Ascending aorta (tissue), 2 donors: Measurements from ENCODE around the gene UTF1. TPM values are rescaled to one million over a fixed set of nuclear protein-coding genes. Genes with fewer than 3 reads are reported as not detected.

ENCODE experiments used
- DNase-seq, 2 donors: peaks; one replicate each; pipeline ENCODE4 v3.0.0-alpha.2; 2019; ENCODE audit warnings: low spot score in 2 of 2
- H3K27ac ChIP-seq, 2 donors: fragments of 200-600 bp; sonication (generic); one replicate each; pipeline ENCODE4 v1.5.1; 2016 to 2017; ENCODE audit warnings: mild to moderate bottlenecking in 1 of 2
- H3K27me3 ChIP-seq: fragments of 200-600 bp; sonication (generic); one replicate; pipeline ENCODE4 v1.5.1; 2017
- H3K36me3 ChIP-seq, 2 donors: fragments of 200-600 bp; sonication (generic); one replicate each; pipeline ENCODE4 v1.5.1; 2016
- H3K4me1 ChIP-seq, 2 donors: fragments of 200-600 bp; sonication (generic); one replicate each; pipeline ENCODE4 v1.5.1; 2016 to 2017; ENCODE audit warnings: mild to moderate bottlenecking in 1 of 2
- H3K4me3 ChIP-seq, 2 donors: fragments of 200-600 bp; sonication (generic); one replicate each; pipeline ENCODE4 v1.5.1; 2016 to 2017; ENCODE audit warnings: mild to moderate bottlenecking in 1 of 2
- H3K9me3 ChIP-seq, 2 donors: fragments of 200-600 bp; sonication (generic); one replicate each; pipeline ENCODE4 v1.5.1; 2016
- intact Hi-C: fragments of 100-400 bp; cut with DNase I; formaldehyde crosslinking; loops from one replicate; pipeline ENCODE4 v1.15.1; 2023
- total RNA-seq: library from RNA; depleted of rRNA; stranded (reverse); fragments of >200 nt; gene quantifications from one replicate; pipeline ENCODE4 v1.1.0, GENCODE V29; 2016
- TF ChIP-seq, protein P1 (sequence below), 3 experiments: fragments of 200-600 bp in 2 of 3; fragments of 450-650 bp in 1 of 3; sonication (generic) in 2 of 3; IDR thresholded peaks; one replicate each; pipeline ENCODE4 v1.5.1; 2016 to 2019; ENCODE audit warnings: antibody characterized with exemption in 3 of 3, mild to moderate bottlenecking in 1 of 3, moderate library complexity in 1 of 3

UTF1 gene
- total RNA-seq, 1 donor from 2014 or later: not detected

DNA sequence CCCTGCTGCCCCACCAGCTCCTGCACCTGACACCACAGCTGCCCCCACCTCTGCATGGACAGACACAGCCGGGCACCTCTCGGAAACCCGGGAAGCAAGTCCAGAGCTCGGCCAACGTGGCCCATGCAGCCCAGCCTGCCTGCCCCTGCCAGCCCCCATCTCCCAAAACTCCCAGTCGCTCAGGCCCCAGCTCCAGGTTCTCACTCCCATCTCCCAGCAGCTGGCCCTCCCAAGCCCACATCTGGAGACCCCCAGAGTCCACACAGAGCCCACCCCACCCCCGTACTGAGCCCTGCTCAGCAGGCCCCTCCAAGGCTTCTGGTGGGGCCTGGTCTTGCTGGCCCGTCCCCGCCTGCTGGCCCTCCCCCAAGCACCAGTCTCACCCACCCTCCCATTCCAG, 32.2 kb upstream of the UTF1 start:
- Histone ChIP-seq H3K4me1 (no peaks in the 10 kb centered on the region), H3K27me3 (no peaks in the 10 kb centered on the region), H3K4me3 (no peak overlapping the region), H3K36me3 (no peaks in the 10 kb centered on the region), H3K9me3 (no peaks in the 10 kb centered on the region), H3K27ac (no peak overlapping the region)
- DNase-seq: no peak
- intact Hi-C loops: no loop called here
- TF ChIP-seq, protein P1, sequence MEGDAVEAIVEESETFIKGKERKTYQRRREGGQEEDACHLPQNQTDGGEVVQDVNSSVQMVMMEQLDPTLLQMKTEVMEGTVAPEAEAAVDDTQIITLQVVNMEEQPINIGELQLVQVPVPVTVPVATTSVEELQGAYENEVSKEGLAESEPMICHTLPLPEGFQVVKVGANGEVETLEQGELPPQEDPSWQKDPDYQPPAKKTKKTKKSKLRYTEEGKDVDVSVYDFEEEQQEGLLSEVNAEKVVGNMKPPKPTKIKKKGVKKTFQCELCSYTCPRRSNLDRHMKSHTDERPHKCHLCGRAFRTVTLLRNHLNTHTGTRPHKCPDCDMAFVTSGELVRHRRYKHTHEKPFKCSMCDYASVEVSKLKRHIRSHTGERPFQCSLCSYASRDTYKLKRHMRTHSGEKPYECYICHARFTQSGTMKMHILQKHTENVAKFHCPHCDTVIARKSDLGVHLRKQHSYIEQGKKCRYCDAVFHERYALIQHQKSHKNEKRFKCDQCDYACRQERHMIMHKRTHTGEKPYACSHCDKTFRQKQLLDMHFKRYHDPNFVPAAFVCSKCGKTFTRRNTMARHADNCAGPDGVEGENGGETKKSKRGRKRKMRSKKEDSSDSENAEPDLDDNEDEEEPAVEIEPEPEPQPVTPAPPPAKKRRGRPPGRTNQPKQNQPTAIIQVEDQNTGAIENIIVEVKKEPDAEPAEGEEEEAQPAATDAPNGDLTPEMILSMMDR (IDR thresholded peaks at IDR 0.05): no peak

DNA sequence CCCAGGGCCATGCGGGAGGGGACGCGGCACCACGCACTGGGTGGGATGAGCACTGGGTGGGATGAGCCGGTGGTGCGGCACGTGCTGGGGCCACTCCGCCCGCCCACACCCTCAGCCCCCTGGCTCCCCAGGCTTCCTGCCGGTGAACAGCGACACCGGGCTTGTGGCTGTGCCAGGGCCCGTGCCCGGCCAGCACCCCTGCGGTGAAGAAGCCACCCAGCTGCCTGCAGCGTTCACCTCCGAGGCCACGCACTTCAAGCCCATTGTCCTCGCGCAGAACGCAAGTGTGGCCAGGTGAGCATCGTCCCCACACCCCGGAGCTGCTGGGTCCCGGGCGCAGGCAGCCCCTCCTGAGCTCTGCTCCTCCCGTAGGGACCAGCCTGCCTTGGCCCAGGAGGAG, 31.8 kb upstream of the UTF1 start:
- Histone ChIP-seq H3K4me3 (no peak overlapping the region), H3K27me3 (no peaks in the 10 kb centered on the region), H3K27ac (no peak overlapping the region), H3K4me1 (no peaks in the 10 kb centered on the region), H3K36me3 (no peaks in the 10 kb centered on the region), H3K9me3 (no peaks in the 10 kb centered on the region)
- DNase-seq: no peak
- intact Hi-C loops: no loop called here
- TF ChIP-seq, protein P1 (IDR thresholded peaks at IDR 0.05): no peak

DNA sequence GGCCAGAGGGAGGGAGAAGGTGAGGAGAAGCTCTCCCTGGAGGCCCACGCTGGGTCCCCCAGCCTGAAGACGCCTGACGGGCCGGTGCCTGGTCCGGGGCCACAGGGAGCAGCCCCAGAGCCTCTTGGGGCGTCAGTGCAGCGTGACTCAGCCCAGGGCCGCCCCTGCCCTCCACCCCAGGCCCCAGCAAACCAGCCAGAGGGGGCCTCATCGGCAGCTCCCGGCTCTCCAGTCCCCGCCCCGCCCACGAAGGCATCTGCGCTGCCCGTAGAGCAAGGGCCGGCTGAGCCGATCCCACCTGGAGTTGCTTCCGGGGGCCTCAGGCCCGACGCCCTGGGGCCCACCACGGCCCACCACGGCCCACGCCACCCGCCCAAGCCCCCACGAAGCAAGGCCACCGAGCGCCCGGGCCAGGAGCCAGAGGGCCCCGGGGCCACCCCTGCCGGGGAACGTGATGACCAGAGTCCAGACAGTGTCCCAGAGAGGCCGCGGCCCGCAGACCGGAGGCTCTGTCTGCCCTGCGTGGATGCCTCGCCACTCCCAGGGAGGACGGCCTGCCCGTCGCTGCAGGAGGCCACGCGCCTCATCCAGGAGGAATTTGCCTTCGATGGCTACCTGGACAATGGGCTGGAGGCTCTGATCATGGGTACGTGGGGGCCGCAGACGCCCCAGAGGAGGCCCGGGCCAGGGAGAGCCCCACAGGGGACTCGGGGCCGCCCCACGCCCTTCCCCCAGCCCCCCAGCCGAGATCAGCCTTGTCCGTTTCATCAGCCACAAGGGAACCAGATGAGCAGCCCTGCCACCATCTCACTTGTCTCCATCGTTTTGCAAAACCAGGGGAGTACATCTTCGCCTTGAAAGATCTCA, 31.2 kb upstream of the UTF1 start:
- intact Hi-C loops: no loop called here
- no peak for DNase-seq
- H3K27ac ChIP-seq: no peak overlapping the region
- no peaks in the 10 kb centered on the region for H3K36me3 ChIP-seq
- TF ChIP-seq, protein P1 (IDR thresholded peaks at IDR 0.05): no peak
- no peaks in the 10 kb centered on the region for H3K27me3 ChIP-seq
- no peak overlapping the region for H3K4me3 ChIP-seq
- H3K9me3 ChIP-seq: no peaks in the 10 kb centered on the region
- H3K4me1 ChIP-seq: no peaks in the 10 kb centered on the region

DNA sequence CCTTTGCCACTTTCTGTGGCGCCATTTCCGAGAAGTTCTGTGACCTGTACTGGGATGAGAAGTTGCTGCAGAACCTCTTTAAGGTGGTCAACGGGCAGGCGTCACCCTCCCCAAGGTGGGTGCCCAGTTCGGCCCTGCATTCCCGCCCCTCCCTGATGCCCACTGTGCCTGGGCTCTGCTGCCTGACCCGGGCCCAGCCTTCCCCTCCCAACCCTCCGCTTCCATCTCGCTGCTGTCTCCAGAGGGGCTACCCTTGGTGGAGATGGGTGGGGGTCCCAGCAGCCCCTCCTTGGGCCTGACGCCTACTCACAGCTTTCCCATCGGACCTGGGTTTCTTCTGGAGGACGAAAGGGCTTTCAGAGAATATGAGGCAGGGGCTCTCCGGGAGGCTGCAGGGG, 30.5 kb upstream of the UTF1 start:
- TF ChIP-seq, protein P1 (IDR thresholded peaks at IDR 0.05): no peak
- H3K9me3 ChIP-seq: no peaks in the 10 kb centered on the region
- intact Hi-C loops: no loop called here
- H3K36me3 ChIP-seq: no peaks in the 10 kb centered on the region
- no peaks in the 10 kb centered on the region for H3K27me3 ChIP-seq
- no peak for DNase-seq
- no peak overlapping the region for H3K27ac ChIP-seq
- no peaks in the 10 kb centered on the region for H3K4me1 ChIP-seq
- H3K4me3 ChIP-seq: no peak overlapping the region

DNA sequence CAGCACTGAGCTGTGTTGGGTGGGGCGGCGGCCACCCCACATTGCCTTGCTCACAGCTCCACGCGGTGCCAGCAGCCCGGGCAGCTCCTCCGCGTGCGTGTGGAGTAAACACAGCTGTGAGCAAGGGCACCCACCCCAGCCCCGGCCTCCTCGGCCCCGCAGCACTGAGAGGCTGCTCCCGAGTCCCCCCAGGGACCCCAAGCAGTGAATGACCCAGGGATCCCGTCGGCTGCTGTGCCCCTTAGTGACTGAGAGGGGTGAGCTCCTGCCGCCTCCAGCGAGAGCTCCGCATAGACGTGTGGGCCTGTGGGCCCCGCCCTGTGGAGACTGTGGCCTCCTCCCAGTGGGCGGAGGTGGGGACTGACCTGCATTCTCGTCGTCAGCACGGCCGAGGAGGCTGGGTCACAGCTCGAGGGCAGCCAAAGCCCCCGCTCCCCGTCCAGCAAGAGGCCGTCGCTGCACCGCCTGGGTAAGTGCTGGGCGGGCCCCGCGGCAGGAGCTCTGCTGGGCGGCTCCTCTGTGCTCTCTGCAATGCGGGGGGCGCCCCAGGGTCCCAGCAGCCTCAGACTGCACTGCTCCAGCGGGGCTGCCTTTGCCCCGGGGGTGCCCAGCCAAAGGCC, 29.9 kb upstream of the UTF1 start:
- intact Hi-C loops: no loop called here
- Histone ChIP-seq H3K4me1 (no peaks in the 10 kb centered on the region), H3K27me3 (no peaks in the 10 kb centered on the region), H3K36me3 (no peaks in the 10 kb centered on the region), H3K9me3 (no peaks in the 10 kb centered on the region), H3K27ac (no peak overlapping the region), H3K4me3 (no peak overlapping the region)
- TF ChIP-seq, protein P1 (IDR thresholded peaks at IDR 0.05): no peak
- no peak for DNase-seq
